ENCODE measurements around the gene FCER2.
A peak's percentile ranks its signal among the peaks of the same experiment; 100 is the strongest.

FCER2 gene

GRCh38 chr19:7744871-7745650 is 43.1 kb upstream of the FCER2 start:
- Histone ChIP-seq H3K27ac (no peak overlapping the region), H3K9ac (peak overlapping the region in 2 of 11 experiments; percentile 49 to 67; a peak in 2 of 22 replicates), H3K4me1 (peaks cover 31 to 95% (median 46%) of the 10 kb centered on the region in 10 experiments), H3K9me3 (replicated peaks in 1 of 11) (peaks cover 0 to 11% (median 7%) of the 10 kb centered on the region in 11 experiments; a peak in 10 of 22 replicates), H3K36me3 (peaks cover 0 to 41% (median 0%) of the 10 kb centered on the region in 11 experiments; a peak in 4 of 22 replicates), H4K20me1 (no peaks in the 10 kb centered on the region; a peak in 1 of 22 replicates), H3K4me3 (peak overlapping the region in 2 of 10 experiments; percentile 55 to 58; a peak in 4 of 20 replicates), H3K27me3 (peaks cover 0 to 2% (median 0%) of the 10 kb centered on the region in 11 experiments; a peak in 2 of 22 replicates), H3K4me2 (peak overlapping the region; percentile 47 to 99 (median 63))
- TF ChIP-seq Cebpa-rat (IDR thresholded peaks at IDR 0.05), result no peak

DNA sequence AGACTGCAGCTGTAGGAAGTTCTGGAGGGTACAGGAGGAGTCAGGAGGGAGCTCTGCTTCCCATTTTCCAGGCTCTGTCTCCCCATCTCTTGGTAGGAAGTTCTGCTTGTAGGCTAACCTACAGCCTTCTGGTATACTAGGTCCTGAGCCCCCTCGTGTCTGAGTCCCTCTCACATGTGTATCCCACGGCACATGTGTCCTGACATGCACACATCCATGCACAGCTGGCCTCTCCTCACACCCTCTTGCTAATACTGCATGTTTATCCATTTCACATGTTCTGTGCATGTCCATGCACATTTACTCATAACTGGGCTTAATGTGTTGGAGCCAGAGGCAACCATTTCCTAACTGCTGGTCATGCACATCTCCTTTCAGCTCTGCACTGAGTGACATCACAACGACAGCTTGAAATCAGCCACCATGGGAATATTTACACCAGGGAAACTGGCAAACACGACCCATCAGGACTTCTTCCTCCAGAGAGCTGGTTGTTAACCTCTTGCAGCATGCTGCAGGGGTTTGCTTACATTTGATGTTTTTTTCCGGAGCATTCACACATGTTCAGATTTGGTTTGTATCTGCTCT is 42.4 kb upstream of the FCER2 start:
- Histone ChIP-seq H3K36me3 (peaks cover 0 to 41% (median 0%) of the 10 kb centered on the region in 11 experiments; a peak in 4 of 22 replicates), H3K27ac (no peak overlapping the region), H3K4me2 (peak overlapping the region; percentile 47 to 99 (median 63)), H3K9ac (peak overlapping the region in 2 of 11 experiments; percentile 13 to 67; a peak in 2 of 22 replicates), H3K4me3 (peak overlapping the region in 2 of 10 experiments; percentile 55 to 58; a peak in 4 of 20 replicates), H3K4me1 (peaks cover 38 to 96% (median 53%) of the 10 kb centered on the region in 10 experiments), H3K9me3 (replicated peaks in 1 of 11) (peaks cover 0 to 6% (median 0%) of the 10 kb centered on the region in 11 experiments; a peak in 4 of 22 replicates), H4K20me1 (no peaks in the 10 kb centered on the region; a peak in 1 of 22 replicates), H3K27me3 (no peaks in the 10 kb centered on the region; a peak in 1 of 22 replicates)
- TF ChIP-seq Cebpa-rat (IDR thresholded peaks at IDR 0.05), result no peak

DNA sequence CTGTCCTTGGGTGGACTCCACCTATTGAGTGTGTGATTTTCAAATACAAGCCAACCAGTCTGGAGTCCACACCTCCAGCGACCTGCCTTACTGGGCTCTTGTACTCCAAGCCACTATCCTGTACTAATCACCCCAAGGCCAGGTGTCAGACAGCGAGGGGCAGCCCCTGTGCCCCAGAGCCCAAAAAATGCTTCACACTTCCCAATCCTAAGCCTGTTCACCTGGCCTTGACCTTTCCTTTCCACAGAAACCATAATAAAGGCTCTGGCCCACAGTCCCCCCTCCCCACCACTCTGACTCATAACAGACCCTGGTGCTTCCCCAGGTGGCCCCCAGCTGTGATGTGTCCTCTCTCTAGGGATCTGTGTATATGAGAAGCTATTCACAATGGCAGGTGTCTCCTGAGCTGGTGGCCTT is 41.5 kb upstream of the FCER2 start:
- H4K20me1 ChIP-seq, result no peaks in the 10 kb centered on the region; a peak in 1 of 22 replicates
- peaks cover 0 to 41% (median 0%) of the 10 kb centered on the region in 11 experiments; a peak in 4 of 22 replicates for H3K36me3 ChIP-seq
- peaks cover 0 to 5% (median 0%) of the 10 kb centered on the region in 11 experiments; a peak in 3 of 22 replicates for H3K9me3 ChIP-seq (replicated peaks in 1 of 11)
- H3K9ac ChIP-seq, result no peak overlapping the region
- peak overlapping the region; percentile 47 to 99 (median 63); a peak in 21 of 22 replicates for H3K4me2 ChIP-seq
- peaks cover 43 to 96% (median 60%) of the 10 kb centered on the region in 10 experiments for H3K4me1 ChIP-seq
- no peak overlapping the region for H3K27ac ChIP-seq
- H3K4me3 ChIP-seq, result peak overlapping the region in 1 of 10 experiments; percentile 58; a peak in 1 of 20 replicates
- TF ChIP-seq Cebpa-rat (IDR thresholded peaks at IDR 0.05), result no peak
- H3K27me3 ChIP-seq, result no peaks in the 10 kb centered on the region; a peak in 1 of 22 replicates

GRCh38 chr19:7742991-7743390 is 41.1 kb upstream of the FCER2 start:
- H4K20me1 ChIP-seq, result no peaks in the 10 kb centered on the region; a peak in 1 of 22 replicates
- H3K27me3 ChIP-seq, result no peaks in the 10 kb centered on the region; a peak in 1 of 22 replicates
- peaks cover 42 to 94% (median 61%) of the 10 kb centered on the region in 10 experiments for H3K4me1 ChIP-seq
- no peak overlapping the region for H3K27ac ChIP-seq
- H3K9me3 ChIP-seq (replicated peaks in 1 of 11), result peaks cover 0 to under 1% (median 0%) of the 10 kb centered on the region in 11 experiments; a peak in 1 of 22 replicates
- H3K4me2 ChIP-seq, result peak overlapping the region in 10 of 11 experiments; percentile 47 to 99 (median 62); a peak in 14 of 22 replicates
- TF ChIP-seq Cebpa-rat (IDR thresholded peaks at IDR 0.05), result no peak
- H3K36me3 ChIP-seq, result peaks cover 0 to 41% (median 0%) of the 10 kb centered on the region in 11 experiments; a peak in 4 of 22 replicates
- no peak overlapping the region for H3K9ac ChIP-seq
- no peak overlapping the region for H3K4me3 ChIP-seq

- peaks cover 0 to 41% (median 0%) of the 10 kb centered on the region in 11 experiments; a peak in 4 of 22 replicates for H3K36me3 ChIP-seq
- H3K27me3 ChIP-seq, result no peaks in the 10 kb centered on the region; a peak in 1 of 22 replicates
- H3K4me1 ChIP-seq, result peaks cover 38 to 94% (median 58%) of the 10 kb centered on the region in 10 experiments
- H3K27ac ChIP-seq, result no peak overlapping the region
- H3K9ac ChIP-seq, result no peak overlapping the region
- no peak for TF ChIP-seq Cebpa-rat (IDR thresholded peaks at IDR 0.05)
- H3K9me3 ChIP-seq (replicated peaks in 1 of 11), result no peaks in the 10 kb centered on the region
- H4K20me1 ChIP-seq, result no peaks in the 10 kb centered on the region; a peak in 1 of 22 replicates
- H3K4me2 ChIP-seq, result peak overlapping the region in 9 of 11 experiments; percentile 3 to 99 (median 47); a peak in 11 of 22 replicates
- no peak overlapping the region for H3K4me3 ChIP-seq
Observed at GRCh38 chr19:7742575-7742974, 40.6 kb upstream of the FCER2 start.

GRCh38 chr19:7740682-7741054 is 38.7 kb upstream of the FCER2 start:
- peak overlapping the region in 2 of 11 experiments; percentile 46 to 49; a peak in 1 of 22 replicates for H3K27ac ChIP-seq
- H3K4me2 ChIP-seq, result peak overlapping the region in 4 of 11 experiments; percentile 69 to 99 (median 80); a peak in 8 of 22 replicates
- H3K4me1 ChIP-seq, result peaks cover 33 to 92% (median 51%) of the 10 kb centered on the region in 10 experiments
- H3K36me3 ChIP-seq, result peaks cover 0 to 41% (median 0%) of the 10 kb centered on the region in 11 experiments; a peak in 4 of 22 replicates
- H3K4me3 ChIP-seq, result no peak overlapping the region
- no peaks in the 10 kb centered on the region for H3K9me3 ChIP-seq (replicated peaks in 1 of 11)
- H3K27me3 ChIP-seq, result peaks cover 0 to 4% (median 0%) of the 10 kb centered on the region in 11 experiments; a peak in 2 of 22 replicates
- H4K20me1 ChIP-seq, result no peaks in the 10 kb centered on the region; a peak in 1 of 22 replicates
- TF ChIP-seq Cebpa-rat (IDR thresholded peaks at IDR 0.05), result no peak
- no peak overlapping the region; a peak in 1 of 22 replicates for H3K9ac ChIP-seq

- TF ChIP-seq Cebpa-rat (IDR thresholded peaks at IDR 0.05), result no peak
- Histone ChIP-seq H3K27ac (peak overlapping the region in 2 of 11 experiments; percentile 46 to 49; a peak in 2 of 22 replicates), H3K4me2 (peak overlapping the region; percentile 41 to 99 (median 64)), H3K36me3 (peaks cover 0 to 41% (median 0%) of the 10 kb centered on the region in 11 experiments; a peak in 4 of 22 replicates), H4K20me1 (no peaks in the 10 kb centered on the region; a peak in 1 of 22 replicates), H3K4me1 (peaks cover 33 to 92% (median 50%) of the 10 kb centered on the region in 10 experiments), H3K4me3 (no peak overlapping the region), H3K9me3 (replicated peaks in 1 of 11) (no peaks in the 10 kb centered on the region), H3K27me3 (peaks cover 0 to 4% (median 0%) of the 10 kb centered on the region in 11 experiments; a peak in 3 of 22 replicates), H3K9ac (peak overlapping the region in 1 of 11 experiments; percentile 52; a peak in 1 of 22 replicates)
Observed at GRCh38 chr19:7739801-7740681, 38.1 kb upstream of the FCER2 start.
